Mesenteric fat pad (tissue), 1 donor: ENCODE measurements around the gene PHF21A. TPM values are rescaled to one million over a fixed set of nuclear protein-coding genes. Genes with fewer than 3 reads are reported as not detected.
"Not testable (repeated sequence)": the region's sequence is repeated elsewhere in the genome, so short reads cannot be mapped to it uniquely, and the experiment has no call there.

Experiments used
- DNase-seq: peaks from one replicate; pipeline ENCODE4 v3.0.0-alpha.2; 2020; ENCODE audit warnings: low spot score
- total RNA-seq: library from RNA; stranded (reverse); fragmentation: NEBNext Ultra II Directional; extraction: Animal tissue kit (Norgen Biotek cat#: 25700); gene quantifications from one replicate; pipeline ENCODE4 v1.2.1, GENCODE V29; 2021
- donor health status: DM: yes; HTN: yes; CAD: no.

PHF21A gene
- total RNA-seq, 1 donor from 2014 or later, result 44.8 TPM

DNA sequence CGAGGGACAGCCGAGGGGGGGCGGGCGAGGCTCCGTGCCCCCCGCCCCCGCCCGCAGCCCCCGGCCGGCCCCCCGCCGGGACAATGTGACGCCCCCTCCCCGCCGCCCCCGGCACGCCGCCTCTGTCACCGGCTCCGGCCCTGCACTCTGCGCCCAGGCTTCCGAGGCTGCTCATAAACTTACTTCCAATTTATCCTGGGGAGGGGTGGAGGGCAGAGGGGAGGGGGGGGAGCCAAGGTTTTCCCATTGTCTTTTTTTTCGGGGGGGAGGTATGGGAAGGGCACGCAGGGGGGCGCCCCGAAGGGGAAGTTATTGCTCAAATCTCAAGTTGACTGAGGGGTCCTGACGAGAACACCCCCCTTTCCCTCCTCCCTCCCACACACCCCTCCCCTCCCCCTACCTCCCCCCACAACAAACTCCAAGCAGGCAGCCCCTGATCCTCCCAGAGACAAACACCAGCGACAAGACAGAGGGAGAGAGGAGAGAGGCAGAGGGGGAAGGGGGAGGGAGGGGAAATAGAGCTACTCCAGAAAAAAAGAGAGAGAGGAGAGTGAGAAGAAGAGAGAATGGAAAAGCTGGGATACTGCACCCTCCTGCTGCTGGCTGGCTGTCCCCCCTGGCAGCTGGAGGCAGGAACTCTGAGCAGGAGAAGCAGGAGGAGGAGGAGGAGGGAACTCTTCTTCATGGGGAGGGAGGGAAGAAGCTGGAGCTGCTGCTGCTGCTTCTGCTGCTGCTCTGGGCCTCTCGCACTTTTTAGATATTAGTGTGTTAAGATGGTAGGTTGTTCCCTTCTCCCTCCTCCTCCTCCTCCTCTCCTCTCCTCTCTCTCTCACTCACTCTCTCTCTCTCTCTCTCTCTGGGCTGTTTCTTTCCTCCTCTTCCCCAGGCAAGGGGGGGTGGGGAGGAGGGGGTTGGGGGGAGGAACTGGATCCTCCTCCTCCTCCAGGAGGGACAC lies 631 bp downstream of the PHF21A start:
- no peak for DNase-seq

DNA sequence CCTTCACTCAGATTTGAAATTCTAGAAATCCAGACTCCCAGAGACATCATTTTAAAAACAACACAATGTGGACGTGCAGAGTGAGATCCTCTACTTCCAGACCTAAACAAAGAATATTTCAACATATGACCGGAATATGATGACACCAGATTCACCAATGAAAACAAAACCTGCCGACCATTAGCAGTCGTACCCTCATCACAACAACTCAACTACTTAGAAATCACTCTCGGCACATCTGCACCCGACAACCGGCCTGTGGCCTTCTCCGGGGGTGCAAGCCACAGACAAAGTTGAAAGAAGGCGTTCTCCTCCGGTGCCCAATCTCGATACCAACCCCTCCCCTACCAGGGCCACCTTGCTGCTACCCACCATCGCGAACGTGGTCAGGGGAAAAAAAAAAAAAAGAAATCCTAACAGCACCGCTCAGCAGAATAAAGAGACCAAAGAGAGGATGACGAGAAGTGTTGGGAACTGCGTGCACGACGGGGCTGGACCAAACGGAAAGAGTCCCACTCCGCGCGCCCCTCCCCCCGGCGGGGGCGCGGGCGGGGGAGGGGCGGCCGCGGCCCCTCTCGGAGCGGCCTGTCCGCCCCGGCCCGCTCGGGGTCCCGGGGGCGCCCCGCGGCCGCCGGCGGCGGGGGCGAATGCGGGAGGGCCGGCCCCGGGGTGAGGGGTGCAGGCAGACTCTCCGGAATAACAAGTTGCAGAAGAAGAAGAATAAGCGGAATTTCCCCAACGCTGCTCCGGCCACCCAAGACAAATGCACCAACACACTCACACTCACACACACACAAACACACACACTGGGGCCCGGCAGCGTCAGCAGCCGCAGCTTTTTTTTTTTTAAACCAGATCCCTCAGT lies 1.7 kb downstream of the PHF21A start:
- DNase-seq, result no peak

DNA sequence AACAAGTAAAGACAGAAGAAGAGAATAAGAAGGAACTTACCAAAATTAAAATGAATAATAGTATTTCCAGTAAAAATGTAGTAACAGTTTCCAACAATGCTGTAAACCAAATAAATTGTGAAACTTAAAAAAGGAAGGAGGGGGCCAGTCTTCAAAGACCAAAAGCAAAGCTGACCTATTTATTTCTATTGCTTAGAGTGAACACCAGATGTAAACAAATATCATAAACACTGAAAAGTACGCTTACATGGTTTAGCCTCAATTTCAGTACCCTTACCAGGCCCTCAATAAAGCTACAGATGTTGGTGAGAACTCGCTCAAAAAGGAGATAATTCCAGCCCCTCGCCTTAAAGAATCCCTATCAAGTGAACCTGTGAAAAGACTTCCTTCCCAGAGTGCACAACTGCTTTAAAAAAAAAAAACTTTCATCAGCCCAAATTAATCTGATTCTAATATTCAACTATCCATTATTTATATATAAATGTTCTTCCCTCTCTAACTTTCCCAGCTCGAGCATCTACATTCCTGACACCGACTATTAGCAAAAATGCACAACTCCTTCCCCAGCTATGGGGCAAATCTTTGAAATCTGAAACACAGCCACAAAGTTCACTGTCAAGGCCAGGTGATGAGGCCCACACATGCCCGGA lies 2.4 kb downstream of the PHF21A start:
- no peak for DNase-seq

DNA sequence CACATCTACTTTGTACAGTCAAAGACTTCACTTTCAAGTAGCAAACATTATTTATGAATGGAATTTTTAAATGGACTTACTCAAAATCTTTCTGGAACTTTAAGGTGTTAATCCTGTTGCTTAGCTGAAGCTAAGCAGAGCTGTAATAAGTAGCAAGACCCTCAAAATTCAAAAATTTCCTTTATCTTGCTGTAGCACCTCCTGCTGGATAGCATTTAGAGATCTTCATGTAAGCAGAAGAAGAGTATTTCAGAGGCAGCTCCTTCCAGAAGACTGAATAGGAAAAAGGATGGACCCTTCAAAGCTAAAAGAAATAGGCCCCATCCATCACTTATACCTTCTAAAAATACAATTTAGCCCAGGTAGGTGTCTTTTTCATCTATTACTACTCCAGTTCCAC lies 3.4 kb downstream of the PHF21A start:
- DNase-seq, result no peak

DNA sequence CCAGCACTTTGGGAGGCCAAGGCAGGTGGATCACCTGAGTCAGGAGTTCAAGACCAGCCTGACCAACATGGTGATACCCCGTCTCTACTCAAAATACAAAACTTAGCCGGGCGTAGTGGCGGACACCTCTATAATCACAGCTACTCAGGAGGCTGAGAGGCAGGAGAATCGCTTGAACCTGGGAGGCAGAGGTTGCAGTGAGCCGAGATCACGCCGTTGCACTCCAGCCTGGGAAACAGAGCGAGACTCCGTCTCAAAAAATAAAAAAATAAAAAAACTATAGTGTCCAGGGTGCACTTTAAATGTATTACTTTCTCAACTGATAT lies 4.6 kb downstream of the PHF21A start:
- DNase-seq, result not testable (repeated sequence)

DNA sequence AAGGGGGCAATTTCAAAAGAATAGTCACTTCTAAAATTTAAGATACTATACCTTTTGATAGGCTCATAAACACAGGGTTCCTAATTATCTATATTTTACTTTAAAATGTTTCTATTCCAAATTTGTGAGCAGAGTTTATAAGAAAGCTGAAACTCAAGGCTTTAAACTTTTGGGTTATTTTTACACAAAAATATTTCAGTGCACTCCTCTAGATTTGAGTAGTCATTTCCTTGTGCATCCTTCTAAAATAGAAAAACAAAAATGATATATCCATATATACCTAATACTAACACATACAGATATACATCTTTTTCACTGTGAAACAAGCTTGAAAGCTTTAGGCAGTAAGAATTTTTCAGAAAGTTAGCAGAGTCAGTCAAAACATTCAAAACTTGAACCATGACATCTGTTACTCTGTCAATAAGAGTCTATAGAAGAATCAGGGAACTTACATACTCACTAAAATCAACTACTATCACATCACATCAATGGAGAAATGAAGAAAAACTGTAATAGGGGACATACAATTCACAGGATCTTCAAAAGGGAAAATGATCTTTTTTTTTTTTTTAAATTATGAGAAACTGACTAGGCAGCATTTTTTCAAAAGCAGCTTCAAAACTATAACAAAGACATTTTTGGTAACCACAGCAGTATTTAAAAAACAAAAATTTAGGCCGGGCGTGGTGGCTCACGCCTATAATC lies 5.1 kb downstream of the PHF21A start:
- DNase-seq, result no peak

DNA sequence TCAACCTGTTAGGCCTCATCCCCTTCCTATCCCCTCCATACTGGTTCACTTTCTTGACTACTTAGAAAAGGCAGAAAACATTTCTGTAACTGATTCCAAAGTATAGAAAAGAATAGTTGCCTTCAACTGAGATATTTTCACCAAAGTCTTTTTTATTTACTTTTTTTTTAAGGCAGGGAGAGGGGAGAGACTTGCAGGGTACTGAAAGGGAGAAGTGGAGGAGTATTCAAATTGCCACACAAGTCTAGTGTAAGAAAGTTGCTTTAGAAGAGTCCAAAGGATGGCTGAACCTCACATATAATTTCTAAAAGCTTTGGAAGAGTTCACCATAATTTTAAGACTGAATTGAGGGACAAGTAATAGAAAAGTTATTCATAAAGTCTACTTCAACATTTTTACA lies 6.3 kb downstream of the PHF21A start:
- DNase-seq, result no peak

DNA sequence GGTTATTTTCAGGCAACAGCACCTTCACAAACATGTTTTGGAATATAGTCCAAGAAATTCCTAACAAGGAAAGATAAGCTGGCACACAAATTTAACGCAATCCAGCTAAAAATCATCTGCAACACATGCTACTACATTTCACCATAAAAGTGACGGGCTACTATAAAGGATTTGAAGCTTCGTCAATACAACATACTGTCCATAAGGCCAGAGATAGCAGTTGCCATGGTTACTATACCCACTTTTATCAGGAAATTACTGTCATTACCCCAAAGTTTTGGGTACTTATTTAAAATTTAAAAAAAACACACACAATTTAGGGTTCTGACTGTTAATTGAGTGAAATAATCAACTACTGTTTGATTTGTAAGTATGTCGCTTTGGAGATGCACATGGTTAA lies 6.9 kb downstream of the PHF21A start:
- no peak for DNase-seq

DNA sequence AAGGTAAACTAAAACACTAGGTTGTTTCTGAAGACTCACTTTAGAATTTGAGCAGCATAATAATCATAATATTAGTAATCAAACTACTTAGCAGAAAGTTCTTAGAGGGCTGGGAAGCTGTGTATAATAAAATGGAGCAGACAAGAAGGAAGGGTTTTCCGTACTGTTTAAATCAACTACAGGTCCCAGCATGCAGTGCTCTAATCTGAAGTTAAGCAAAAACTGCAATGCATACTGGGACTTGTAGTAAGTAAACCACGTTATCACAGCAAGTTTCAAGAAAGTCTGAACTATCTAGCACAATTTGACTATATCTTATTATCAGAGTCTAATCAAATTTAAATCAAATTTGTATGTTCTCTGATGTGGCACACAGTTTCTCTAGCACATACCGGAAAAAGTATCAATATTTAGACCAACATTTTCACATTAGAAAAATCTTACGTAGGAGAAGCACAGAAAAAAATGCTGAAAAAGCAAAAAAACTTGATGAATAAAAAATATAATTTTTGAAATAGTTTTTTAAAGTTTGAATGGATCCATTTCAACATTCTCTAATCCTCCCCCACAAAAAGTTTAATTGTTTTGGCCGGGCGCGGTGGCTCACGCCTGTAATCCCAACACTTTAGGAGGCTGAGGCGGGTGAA lies 8.2 kb downstream of the PHF21A start:
- no peak for DNase-seq

DNA sequence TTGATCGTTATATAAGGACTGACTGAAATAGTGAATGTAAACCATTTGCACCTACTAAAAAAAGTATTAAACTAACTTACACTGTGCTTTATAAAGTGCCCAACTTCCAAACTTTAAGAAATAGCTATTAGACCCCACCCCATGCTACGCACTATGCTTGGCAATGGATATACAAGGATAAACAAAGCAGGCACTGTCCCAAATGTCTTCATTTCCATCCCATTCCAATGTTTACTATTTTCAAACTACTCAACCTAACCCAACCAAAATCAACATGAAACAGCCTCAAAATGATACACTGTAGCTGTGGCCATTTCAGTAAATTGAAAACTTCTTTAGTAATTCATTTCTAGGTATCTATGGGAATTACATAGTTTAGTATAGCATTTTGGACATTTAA lies 12.5 kb downstream of the PHF21A start:
- no peak for DNase-seq

DNA sequence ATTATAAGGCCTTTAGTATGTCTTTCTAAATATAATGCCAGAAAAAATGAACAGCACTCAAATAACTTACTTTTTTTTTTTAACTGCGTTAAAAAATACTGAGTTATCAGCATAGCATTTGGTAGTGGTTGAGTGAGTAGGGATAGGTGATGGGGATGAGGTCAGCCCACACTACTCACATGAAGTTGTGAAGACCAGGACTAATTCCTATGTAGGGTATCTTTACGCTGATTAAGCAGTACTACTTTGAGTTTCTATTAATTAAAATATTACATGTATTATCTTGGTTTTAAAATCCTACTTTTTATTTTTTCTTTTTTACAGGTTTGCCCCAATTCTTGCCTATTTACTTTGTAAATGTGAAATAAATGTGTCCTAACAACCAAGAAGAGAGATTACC lies 13.5 kb downstream of the PHF21A start:
- DNase-seq, result no peak

DNA sequence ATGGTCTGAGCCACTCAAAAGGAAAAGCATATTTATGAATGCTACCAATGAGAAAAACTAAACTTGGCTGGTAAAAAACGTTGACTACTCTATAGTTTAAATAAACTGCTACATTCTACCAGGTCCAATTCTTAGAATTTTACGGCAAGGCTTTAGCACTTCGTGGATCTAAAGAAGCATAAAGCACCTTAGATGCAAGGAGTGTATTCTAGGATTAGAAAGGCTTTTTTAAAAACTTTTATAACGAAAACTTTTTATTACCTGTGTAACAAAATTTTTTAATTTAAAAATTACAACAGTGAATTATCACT lies 13.9 kb downstream of the PHF21A start:
- no peak for DNase-seq

DNA sequence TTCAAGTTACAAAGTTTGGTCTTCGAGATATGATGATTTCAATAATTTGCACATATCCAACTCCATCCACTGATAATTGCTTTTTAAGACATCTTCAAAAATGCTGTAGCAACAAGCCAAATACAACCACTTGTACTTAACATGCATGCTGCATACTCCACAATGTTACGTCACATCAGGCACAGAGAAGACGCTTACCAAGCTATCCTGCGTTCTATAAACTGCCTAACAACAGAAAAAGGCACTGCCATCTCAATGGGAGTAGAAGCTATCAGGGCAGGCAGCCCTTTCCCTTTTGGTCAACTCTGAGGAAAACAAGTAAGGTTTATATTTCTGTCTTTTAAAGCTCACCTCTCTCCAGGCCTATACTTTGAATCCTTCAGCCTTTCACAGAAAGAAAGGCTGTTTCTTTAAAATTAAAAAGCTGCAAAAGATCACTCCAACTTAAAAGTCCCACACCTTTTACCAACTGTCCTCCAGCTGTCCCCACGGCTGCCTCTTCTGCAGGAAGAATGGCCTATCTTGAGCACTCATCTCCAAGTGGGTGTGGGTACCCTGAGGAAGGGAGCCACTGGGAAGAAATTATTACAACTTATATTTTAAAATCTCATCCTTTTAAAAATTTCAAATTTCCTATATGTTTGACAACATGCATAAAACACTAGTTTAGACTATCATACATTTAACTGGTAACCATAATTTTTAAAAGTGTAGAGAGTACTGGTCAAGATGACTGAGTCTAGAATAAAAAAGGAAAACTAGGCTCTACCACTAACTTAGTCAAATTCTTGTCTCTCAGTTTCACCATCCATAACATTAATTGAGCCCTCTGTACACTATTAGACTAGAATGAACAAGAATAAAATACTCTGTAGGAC lies 14.5 kb downstream of the PHF21A start:
- DNase-seq, result no peak

DNA sequence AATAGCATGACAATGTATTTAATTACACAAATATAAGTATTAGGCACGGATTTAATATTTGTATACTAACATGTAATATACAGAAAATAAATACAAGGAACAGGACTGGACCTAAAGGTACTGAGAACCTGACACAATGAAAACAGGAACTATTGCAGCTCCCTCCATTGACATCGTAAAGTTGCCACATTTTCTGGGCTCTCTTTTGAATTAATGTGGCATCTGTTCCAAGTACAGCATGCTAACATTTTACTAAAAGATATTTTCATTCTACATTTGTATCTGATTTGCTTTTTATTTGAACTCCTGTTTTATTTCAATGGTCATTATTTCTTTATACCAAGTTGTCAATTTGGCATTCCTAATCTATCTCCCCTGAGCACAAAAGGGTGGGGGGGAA lies 15.3 kb downstream of the PHF21A start:
- no peak for DNase-seq

DNA sequence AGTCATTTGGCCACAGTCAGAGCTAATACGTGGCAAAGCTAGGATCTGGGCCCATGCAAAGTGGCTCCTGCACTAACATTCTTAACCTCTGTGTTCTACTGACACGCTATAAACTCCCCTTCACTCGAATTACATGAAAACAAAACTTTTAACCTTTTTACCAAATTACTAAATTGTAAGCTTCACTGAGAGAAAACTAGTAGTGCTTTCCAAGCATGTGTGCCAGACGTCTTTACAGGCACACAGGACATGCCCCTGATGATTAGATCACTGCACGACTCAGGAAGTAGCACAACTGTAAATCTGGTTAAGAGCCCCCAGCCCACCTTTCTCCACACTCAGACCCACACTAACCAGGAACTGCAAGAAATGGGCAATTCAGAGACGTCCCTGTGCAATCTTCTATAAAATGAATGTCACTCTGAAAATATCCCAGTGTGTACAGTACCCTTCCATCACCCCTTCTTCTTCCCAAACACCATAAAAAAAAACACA lies 16.1 kb downstream of the PHF21A start:
- DNase-seq, result no peak

DNA sequence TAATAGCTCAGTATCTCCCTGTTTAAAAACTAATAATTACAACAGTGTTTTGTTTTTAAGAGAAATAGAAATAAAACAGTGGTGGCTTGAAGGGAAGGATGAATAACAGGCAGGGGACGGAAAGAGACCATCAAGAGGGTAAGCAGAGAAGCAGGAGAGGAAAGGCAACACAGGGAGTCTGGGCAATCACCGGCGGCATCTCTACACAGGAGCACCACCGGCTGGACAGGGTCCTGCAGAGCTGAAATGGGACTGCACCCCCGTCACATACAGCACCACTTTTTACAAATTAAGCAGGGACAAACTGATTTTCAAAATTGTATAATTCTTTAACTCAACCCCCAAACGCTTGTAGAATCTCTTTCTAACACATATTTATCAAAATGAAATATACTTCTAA lies 18.4 kb downstream of the PHF21A start:
- DNase-seq, result no peak

DNA sequence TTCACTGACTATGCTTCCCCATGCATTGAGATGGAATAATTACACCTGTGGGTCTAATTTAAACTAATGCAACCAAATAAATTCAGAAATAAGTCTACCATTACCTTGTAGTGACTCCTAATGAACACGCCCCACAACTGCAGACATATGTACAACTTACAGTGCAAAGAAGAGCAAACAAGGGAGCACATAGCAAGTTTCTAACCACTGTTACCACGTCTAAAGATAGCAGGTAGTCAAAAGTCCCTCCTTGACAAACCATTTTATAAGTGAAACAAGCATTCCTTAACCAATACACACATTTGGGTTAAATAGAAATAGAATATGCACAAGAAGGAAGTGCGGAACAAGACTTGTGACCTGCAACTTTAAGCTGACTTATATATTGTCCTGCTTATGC lies 20.6 kb downstream of the PHF21A start:
- no peak for DNase-seq

DNA sequence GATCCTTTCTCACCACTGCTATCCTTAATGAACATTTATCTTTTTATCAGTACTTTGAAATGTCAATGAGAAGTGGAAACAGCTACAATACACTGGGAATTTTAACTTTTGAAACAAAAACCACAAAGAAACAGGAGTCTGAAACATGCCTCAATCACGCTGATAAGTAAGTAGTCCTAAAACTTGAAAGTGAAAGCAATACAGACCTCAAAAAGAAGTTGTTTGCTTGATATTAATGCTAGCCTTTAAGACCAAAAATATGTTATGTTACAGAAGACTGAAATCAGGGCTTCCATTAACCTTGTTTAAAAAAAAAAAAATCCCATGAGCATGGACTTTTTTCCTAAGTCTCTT lies 21.3 kb downstream of the PHF21A start:
- DNase-seq, result no peak

DNA sequence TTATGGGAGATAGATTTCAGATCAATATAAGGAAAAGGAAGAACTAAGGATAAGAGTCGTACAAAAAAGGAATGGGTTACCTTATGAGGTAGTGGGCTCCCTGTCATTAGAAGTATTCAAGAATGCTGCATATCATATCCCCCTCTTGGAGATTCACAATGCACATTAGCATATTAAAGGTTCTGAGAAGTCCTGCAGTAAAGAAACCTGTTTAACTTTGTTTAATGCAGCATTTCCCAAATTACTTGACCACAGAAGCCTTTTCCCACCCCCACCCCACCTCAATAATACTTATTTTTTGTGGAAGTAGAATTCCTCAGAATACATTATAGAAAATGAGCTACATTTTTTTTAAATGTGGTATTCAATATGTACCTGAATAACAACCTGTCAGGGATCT lies 30.9 kb downstream of the PHF21A start:
- no peak for DNase-seq

DNA sequence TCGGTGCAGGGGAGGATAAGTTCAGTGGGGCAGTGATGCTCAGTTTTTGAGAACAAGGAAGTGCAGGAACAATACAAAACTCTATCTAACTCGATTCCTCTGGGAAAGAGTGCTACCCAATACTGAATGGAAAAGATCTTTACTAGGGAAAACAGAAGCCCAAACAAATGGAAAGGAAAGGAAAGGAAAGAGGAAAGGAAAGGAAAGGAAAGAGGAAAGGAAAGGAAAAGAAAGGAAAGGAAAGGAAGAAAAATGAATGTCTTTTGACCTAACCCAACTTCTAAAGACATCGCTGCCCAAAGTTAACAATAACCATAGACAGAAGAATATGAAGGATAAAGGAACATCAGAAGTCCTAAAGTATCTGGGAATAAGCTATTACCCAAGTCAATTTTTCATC lies 41.6 kb downstream of the PHF21A start:
- no peak for DNase-seq
